IPS-18c (cell line): ENCODE data around the gene AIG1.

Experiments
- H3K4me3 ChIP-seq: 2 replicates; pipeline ENCODE4 v1.7.0; 2013; ENCODE audit warnings: low read depth, mild to moderate bottlenecking, low read length, moderate library complexity; ENCODE audit not compliant: insufficient read depth
- H3K9me3 ChIP-seq: one replicate; pipeline ENCODE4 v1.6.1; 2013; ENCODE audit warnings: mild to moderate bottlenecking, low read length, moderate library complexity; ENCODE audit not compliant: control insufficient read depth, insufficient read depth

The AIG1 gene

GRCh38 chr6:143357152-143357551 is 296.5 kb downstream of the AIG1 start:
- H3K4me3 ChIP-seq: no peak overlapping the region

GRCh38 chr6:143357561-143358255 is 297.0 kb downstream of the AIG1 start:
- Histone ChIP-seq H3K9me3 (no peaks in the 10 kb centered on the region), H3K4me3 (no peak overlapping the region)

More at GRCh38 chr6:143357152-143357551, 296.5 kb downstream of the AIG1 start:
- no peaks in the 10 kb centered on the region for H3K9me3 ChIP-seq

- Histone ChIP-seq H3K4me3 (no peak overlapping the region), H3K9me3 (no peaks in the 10 kb centered on the region)
These were observed 301.0 kb downstream of the AIG1 start for GRCh38 chr6:143361536-143362191.

GRCh38 chr6:143362192-143362558 is 301.5 kb downstream of the AIG1 start:
- Histone ChIP-seq H3K9me3 (no peaks in the 10 kb centered on the region), H3K4me3 (no peak overlapping the region)

DNA sequence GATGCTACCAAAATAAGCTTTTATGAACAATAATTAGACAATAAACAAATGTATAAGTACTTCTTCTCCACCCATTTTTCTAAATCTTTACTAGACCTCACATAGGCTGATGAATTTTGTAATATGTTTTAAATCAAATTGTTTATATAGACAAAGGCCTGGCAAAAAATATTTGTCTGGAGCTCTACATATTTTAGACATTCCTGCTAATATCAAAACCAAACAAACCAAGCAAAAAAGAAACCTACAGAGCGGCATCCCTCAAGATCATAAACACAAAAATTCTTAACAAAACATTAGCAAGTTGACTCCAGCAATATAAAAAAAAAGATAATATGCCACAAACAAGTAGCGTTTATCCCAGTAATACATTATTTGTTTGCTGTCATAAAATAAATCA is 302.6 kb downstream of the AIG1 start:
- Histone ChIP-seq H3K4me3 (no peak overlapping the region), H3K9me3 (no peaks in the 10 kb centered on the region)

- no peaks in the 10 kb centered on the region for H3K9me3 ChIP-seq
- no peak overlapping the region for H3K4me3 ChIP-seq
These were observed 307.7 kb downstream of the AIG1 start for GRCh38 chr6:143368426-143368825.

GRCh38 chr6:143369971-143370370 is 309.3 kb downstream of the AIG1 start:
- H3K4me3 ChIP-seq: no peak overlapping the region

DNA sequence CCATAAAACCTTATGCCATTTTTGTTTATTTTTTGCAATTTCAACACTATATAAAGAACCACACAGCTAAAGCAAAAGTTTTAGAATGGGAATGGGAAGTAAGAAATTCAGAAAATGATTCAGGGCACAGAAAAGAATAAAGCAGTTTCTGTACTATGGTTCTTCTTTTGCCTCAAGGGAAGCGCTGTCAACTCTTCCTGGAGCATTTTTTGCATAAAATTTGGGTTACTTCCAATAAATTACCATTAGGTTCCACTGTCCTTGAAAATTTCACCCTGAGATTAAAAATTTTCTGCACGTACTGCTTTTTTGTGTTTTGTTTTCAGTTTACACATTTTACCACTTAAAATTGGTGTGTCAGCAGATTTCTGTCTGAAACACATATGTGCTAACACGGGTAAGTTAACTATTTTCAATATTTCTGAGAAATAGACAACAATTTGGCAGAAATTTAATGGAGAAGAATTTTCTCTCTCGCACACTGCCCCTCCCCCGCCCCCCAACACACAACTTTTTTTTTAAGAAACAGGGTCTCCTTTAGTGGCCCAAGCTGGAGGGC is 310.2 kb downstream of the AIG1 start:
- H3K4me3 ChIP-seq: no peak overlapping the region
- no peaks in the 10 kb centered on the region for H3K9me3 ChIP-seq

More at GRCh38 chr6:143369971-143370370, 309.3 kb downstream of the AIG1 start:
- no peaks in the 10 kb centered on the region for H3K9me3 ChIP-seq

GRCh38 chr6:143372199-143372882 is 311.7 kb downstream of the AIG1 start:
- Histone ChIP-seq H3K9me3 (no peaks in the 10 kb centered on the region), H3K4me3 (no peak overlapping the region)

GRCh38 chr6:143374014-143374413 is 313.3 kb downstream of the AIG1 start:
- H3K4me3 ChIP-seq: no peak overlapping the region

GRCh38 chr6:143375022-143375585 is 314.4 kb downstream of the AIG1 start:
- no peaks in the 10 kb centered on the region for H3K9me3 ChIP-seq
- no peak overlapping the region for H3K4me3 ChIP-seq

More at GRCh38 chr6:143374014-143374413, 313.3 kb downstream of the AIG1 start:
- H3K9me3 ChIP-seq: no peaks in the 10 kb centered on the region

DNA sequence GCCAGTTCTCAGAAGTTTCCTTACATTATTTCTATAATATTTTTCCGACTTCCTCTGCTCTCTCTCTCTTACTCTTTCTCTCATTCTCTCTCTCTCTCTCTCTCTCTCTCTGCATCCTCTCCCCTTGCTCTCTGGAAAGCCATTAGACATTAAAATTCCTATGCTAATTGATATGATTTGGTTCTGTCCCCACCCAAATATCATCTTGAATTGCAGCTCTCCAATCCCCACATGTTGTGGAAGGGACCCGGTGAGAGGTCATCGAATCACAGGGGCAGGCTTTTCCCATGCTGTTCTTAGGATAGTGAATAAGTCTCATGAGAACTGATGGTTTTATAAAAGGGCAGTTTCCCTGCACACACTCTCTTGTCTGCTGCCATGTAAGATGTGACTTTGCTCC is 315.7 kb downstream of the AIG1 start:
- no peaks in the 10 kb centered on the region for H3K9me3 ChIP-seq
- H3K4me3 ChIP-seq: no peak overlapping the region

- no peaks in the 10 kb centered on the region for H3K9me3 ChIP-seq
- no peak overlapping the region for H3K4me3 ChIP-seq
These were observed 316.2 kb downstream of the AIG1 start for GRCh38 chr6:143376861-143377260.

DNA sequence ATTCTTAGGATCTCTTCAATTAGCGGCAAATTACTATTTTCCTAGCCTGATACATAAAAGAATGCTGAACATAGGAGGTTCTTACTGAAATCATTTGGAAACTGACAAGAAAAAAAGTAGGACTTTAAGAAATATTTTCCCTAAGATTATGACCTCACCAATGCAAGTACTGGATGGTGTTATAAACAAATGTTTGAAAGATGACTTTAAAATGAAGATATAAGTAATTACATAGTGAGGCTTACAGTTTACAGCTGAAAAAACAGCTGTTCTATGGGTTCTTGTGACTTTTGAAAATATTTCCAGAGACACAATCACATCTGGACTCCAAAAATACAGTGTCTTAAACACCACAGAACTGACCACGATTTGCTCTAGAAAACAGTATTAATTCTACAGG is 324.9 kb downstream of the AIG1 start:
- Histone ChIP-seq H3K9me3 (no peaks in the 10 kb centered on the region), H3K4me3 (no peak overlapping the region)

DNA sequence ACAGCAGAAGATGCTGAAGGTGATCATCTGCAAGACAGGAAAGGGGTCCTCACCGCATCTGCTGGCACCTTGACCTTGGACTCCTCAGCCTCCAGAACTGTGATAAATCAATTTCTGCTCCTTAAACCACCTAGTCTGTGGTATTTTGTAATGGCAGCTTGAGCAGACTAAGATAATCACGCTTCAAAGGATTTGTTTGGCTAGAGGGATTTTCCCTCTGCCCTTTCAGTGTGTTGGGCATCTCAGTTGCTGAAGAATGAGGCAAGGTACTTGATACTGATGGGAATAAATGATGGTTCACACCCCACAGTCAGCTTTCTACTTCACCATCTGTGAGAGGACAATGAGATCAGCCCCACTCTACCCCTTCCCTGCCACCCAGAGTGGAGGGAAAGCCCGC is 329.6 kb downstream of the AIG1 start:
- no peaks in the 10 kb centered on the region for H3K9me3 ChIP-seq
- H3K4me3 ChIP-seq: no peak overlapping the region
